G401.6 (cell line): ENCODE measurements around the gene GJD3.
A peak's percentile ranks its signal among the peaks of the same experiment; 100 is the strongest.

Experiments used
- FAIRE-seq: peaks from 2 replicates; lab custom pipeline; 2012; peaks lifted over from hg19 to GRCh38; lab: Jason Lieb, UNC

Gene GJD3

GRCh38 chr17:40351359-40352236 is 12.9 kb downstream of the GJD3 start:
- no peak for FAIRE-seq

GRCh38 chr17:40350689-40351358 is 13.7 kb downstream of the GJD3 start:
- no peak for FAIRE-seq

GRCh38 chr17:40349895-40350688 is 14.4 kb downstream of the GJD3 start:
- no peak for FAIRE-seq

- FAIRE-seq: no peak
These were observed 15.1 kb downstream of the GJD3 start for GRCh38 chr17:40349477-40349894.

- FAIRE-seq: no peak
These were observed 15.7 kb downstream of the GJD3 start for GRCh38 chr17:40348562-40349476.

GRCh38 chr17:40348136-40348504 is 16.4 kb downstream of the GJD3 start:
- no peak for FAIRE-seq

GRCh38 chr17:40347319-40348135 is 17.0 kb downstream of the GJD3 start:
- FAIRE-seq: no peak

GRCh38 chr17:40346765-40347158 is 17.8 kb downstream of the GJD3 start:
- FAIRE-seq: no peak

- FAIRE-seq: no peak
These were observed 18.4 kb downstream of the GJD3 start for GRCh38 chr17:40345994-40346764.

GRCh38 chr17:40345161-40345993 is 19.2 kb downstream of the GJD3 start:
- peak; percentile 50 for FAIRE-seq

- FAIRE-seq: no peak
These were observed 19.9 kb downstream of the GJD3 start for GRCh38 chr17:40344421-40345160.

GRCh38 chr17:40343219-40344119 is 21.1 kb downstream of the GJD3 start:
- FAIRE-seq: no peak

GRCh38 chr17:40342504-40343218 is 21.9 kb downstream of the GJD3 start:
- no peak for FAIRE-seq

- no peak for FAIRE-seq
These were observed 22.6 kb downstream of the GJD3 start for GRCh38 chr17:40341808-40342503.

- FAIRE-seq: no peak
These were observed 23.4 kb downstream of the GJD3 start for GRCh38 chr17:40340880-40341807.
